CD4-positive, alpha-beta T cell treated with Interleukin-6 at 100 ng/mL for 8 hours (primary cell): ENCODE measurements around the gene IKBKG.
"Not testable (repeated sequence)": the region's sequence is repeated elsewhere in the genome, so short reads cannot be mapped to it uniquely, and the experiment has no call there.

Source experiments
- DNase-seq: peaks from one replicate; pipeline ENCODE4 v3.0.0-alpha.2; 2020; ENCODE audit warnings: mixed read lengths, low spot score

The IKBKG gene

DNA sequence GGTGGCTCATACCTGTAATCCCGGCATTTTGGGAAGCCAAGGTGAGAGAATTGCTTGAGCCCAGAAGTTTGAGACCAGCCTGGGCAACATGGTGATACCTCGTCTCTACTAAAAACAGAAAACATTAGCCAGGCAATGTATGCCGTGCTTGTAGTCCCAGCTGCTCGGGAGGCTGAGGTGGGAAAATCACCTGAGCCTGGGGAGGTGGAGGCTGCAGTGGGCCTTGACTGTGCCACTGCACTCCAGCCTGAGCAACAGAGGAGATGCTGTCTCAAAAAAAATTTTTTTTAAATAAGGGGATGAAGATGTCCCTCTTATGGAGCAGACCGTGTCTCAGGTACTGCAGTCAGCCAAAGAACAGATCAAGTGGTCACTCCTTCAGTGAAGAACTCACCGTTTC is 58.1 kb downstream of the IKBKG start:
- DNase-seq, result no peak

DNA sequence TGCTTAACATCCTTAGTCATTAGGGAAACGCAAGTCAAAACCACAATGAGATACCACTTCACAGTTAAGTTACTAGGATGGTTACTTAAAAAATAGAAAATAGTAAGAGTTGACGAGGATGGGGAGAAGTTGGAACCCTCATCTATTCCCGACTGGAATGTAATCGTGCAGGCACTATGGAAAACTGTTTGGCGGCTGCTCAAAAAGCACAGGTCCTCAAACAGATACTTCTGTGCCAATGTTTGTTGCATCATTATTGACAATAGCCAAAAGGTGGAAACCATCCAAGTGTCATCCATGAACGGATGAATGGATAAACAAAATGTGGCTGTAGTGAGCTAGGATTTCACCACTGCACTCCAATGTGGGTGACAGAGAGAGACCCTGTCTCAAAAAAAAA is 60.0 kb downstream of the IKBKG start:
- no peak for DNase-seq

GRCh38 chrX:154607976-154608375 is 60.6 kb downstream of the IKBKG start:
- not testable (repeated sequence) for DNase-seq

DNA sequence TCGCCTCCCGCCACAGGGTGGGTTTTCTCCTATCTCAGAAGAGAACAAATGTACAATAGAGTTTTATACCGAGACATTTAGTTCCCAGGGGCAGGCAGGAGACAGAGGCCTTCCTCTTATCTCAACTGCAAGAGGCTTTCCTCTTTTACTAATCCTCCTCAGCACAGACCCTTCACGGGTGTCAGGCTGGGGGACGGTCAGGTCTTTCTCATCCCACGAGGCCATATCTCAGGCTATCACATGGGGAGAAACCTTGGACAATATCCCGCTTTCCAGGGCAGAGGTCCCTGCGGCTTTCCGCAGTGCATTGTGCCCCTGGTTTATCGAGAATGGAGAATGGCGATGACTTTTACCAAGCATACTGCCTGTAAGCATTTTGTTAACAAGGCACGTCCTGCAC is 61.4 kb downstream of the IKBKG start:
- DNase-seq, result not testable (repeated sequence)

GRCh38 chrX:154611146-154611545 is 63.7 kb downstream of the IKBKG start:
- not testable (repeated sequence) for DNase-seq

- not testable (repeated sequence) for DNase-seq
These were observed 66.2 kb downstream of the IKBKG start for GRCh38 chrX:154613586-154613985.
